Spleen (tissue), 7 donors: Measurements from ENCODE around the gene FHIT.

Source experiments
- CTCF ChIP-seq, 11 experiments: fragments of 200-600 bp in 7 of 11; fragments of 450-650 bp in 4 of 11; sonication (generic) in 4 of 11; IDR thresholded peaks in 8 of 11; conservative IDR thresholded peaks in 3 of 11; 1 replicate in 7 of 11; 2 replicates in 4 of 11; pipeline versions ENCODE4 v1.4.0 to v1.8.0; 2016 to 2021; ENCODE audit warnings: antibody characterized with exemption in 11 of 11, inconsistent platforms in 4 of 11, mild to moderate bottlenecking in 1 of 11
- POLR2A ChIP-seq, 3 donors: fragments of 450-650 bp; IDR thresholded peaks; one replicate each; pipeline ENCODE4 v1.5.1; 2017; ENCODE audit warnings: antibody characterized with exemption in 3 of 3, mild to moderate bottlenecking in 1 of 3
- donor health status: DM: no; HTN: no; CAD: no; lungs with moderate emphysema.
- donor health status: DM: no; HTN: no; CAD: no.
- donor health status: DM: no; HTN: no; CAD: no.

DNA sequence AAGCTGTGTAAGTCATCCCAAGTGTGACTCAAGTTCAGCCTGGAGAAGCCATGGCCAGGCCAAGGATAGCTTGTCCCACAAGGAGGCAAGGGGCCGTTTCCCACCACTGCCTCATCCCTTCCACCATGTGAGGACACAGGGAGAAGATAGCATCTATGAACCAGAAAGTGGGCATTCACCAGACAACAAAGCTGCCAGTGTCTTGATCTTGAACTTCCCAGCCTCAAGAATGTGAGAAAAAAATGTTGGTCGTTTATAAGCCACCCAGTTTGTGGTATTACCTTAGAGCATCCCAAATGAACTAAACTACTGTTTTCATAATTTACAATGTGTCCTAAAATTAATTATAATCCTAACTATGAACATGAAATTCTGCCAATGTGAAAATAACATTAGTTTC is 1270.7 kb downstream of the FHIT start:
- TF ChIP-seq CTCF (IDR thresholded peaks at IDR 0.05 in 8 of 11, conservative IDR thresholded peaks at IDR 0.05 in 3 of 11) (no peak), POLR2A (IDR thresholded peaks at IDR 0.05) (no peak)
